H1 (cell line): Measurements from ENCODE around the gene GSTO2. TPM values are rescaled to one million over a fixed set of nuclear protein-coding genes. Genes with fewer than 3 reads are reported as not detected.

Experiments
- TBP ChIP-seq: IDR thresholded peaks from 2 replicates; pipeline ENCODE4 v1.6.1; 2011; ENCODE audit warnings: low read depth, low read length, improper control_type of control experiment
- polyA plus RNA-seq, 7 experiments: library from polyadenylated mRNA; depleted of rRNA in 3 of 7; stranded (reverse) in 5 of 7; unstranded in 2 of 7; fragments of >200 nt in 5 of 7; fragments of 200-250 nt in 2 of 7; gene quantifications; 1 replicate in 5 of 7; 2 replicates in 1 of 7; 4 replicates in 1 of 7; pipeline versions ENCODE4 v1.2.1 to v1.2.3, GENCODE V29; 2011 to 2013; ENCODE audit warnings: missing spikeins in 2 of 7, mixed read lengths in 2 of 7
- total RNA-seq: library from RNA; stranded (reverse); fragmentation: NEBNext Ultra II Directional; extraction: Animal tissue kit (Norgen Biotek cat#: 25700); gene quantifications from 2 replicates; pipeline ENCODE4 v1.2.1, GENCODE V29; 2021
- TF ChIP-seq, protein P1 (sequence below): IDR thresholded peaks from 2 replicates; pipeline ENCODE4 v1.6.1; 2012; ENCODE audit warnings: low read length, inconsistent platforms

The GSTO2 gene
- total and polyA plus RNA-seq, 2 of the 8 experiments (the other 6 are each of a cell fraction or from before 2014, with no cell fraction given) = 13.1 to 41.7 TPM

DNA sequence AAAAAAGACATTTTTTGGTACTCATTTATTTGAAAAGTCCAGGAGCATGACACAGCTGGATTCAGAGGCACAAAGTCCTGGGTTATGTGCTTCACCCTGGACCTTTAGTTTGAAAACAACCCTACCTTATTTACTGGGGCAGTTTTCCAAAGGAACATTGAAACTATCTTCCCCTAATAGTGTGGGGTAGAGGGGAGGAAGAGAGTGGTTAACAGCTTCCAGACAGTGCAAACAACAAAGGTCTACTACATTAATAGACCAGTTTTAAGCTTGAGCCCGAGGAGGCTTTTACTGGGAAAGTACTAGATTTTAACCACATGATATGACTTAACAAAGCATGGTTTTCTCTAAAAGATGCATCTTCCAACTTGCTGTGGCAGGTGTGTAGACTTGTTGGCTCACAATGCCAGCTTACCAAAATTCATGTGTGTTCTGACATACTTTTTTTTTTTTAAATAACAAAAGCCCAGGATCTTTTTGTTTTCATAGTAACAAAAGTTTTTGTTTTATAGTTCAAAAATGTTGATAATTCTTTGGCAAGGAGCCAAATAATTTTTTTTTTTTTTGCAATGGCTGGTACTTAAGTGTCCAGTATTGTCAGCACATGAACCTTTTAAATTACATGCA is 12.5 kb upstream of the GSTO2 start (continued):
- TF ChIP-seq TBP = no peak
- TF ChIP-seq, protein P1, sequence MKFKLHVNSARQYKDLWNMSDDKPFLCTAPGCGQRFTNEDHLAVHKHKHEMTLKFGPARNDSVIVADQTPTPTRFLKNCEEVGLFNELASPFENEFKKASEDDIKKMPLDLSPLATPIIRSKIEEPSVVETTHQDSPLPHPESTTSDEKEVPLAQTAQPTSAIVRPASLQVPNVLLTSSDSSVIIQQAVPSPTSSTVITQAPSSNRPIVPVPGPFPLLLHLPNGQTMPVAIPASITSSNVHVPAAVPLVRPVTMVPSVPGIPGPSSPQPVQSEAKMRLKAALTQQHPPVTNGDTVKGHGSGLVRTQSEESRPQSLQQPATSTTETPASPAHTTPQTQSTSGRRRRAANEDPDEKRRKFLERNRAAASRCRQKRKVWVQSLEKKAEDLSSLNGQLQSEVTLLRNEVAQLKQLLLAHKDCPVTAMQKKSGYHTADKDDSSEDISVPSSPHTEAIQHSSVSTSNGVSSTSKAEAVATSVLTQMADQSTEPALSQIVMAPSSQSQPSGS = no peak
